Liver (tissue), 9 donors: ENCODE results near the gene DCDC2C. TPM values are rescaled to one million over a fixed set of nuclear protein-coding genes. Genes with fewer than 3 reads are reported as not detected.

Experiments
- DNase-seq: peaks from one replicate; pipeline ENCODE4 v3.0.0-alpha.2; 2017; ENCODE audit warnings: low spot score
- H3K27ac ChIP-seq, 2 donors: one replicate each; pipeline ENCODE4 v1.7.0; 2013; ENCODE audit warnings: inconsistent platforms in 2 of 2, low read length in 2 of 2, control low read depth in 1 of 2, low read depth in 1 of 2, mild to moderate bottlenecking in 1 of 2
- H3K27me3 ChIP-seq, 4 donors: one replicate each; pipeline versions ENCODE4 v1.6.1 to v1.7.0; 2013; ENCODE audit warnings: low read length in 3 of 4, inconsistent platforms in 1 of 4, mild to moderate bottlenecking in 1 of 4, moderate library complexity in 1 of 4; ENCODE audit not compliant: control insufficient read depth in 4 of 4, insufficient read depth in 4 of 4
- H3K36me3 ChIP-seq, 4 donors: one replicate each; pipeline versions ENCODE4 v1.6.1 to v1.7.0; 2013; ENCODE audit warnings: low read length in 3 of 4, mild to moderate bottlenecking in 3 of 4, low read depth in 1 of 4, moderate library complexity in 1 of 4; ENCODE audit not compliant: control insufficient read depth in 4 of 4, insufficient read depth in 3 of 4
- H3K4me1 ChIP-seq, 4 donors: one replicate each; pipeline versions ENCODE4 v1.6.1 to v1.7.0; 2013; ENCODE audit warnings: low read length in 3 of 4, mild to moderate bottlenecking in 3 of 4, moderate library complexity in 1 of 4; ENCODE audit not compliant: control insufficient read depth in 4 of 4, insufficient read depth in 4 of 4
- H3K4me3 ChIP-seq, 3 donors: one replicate each; pipeline versions ENCODE4 v1.6.1 to v1.7.0; 2013; ENCODE audit warnings: low read length in 3 of 3, control low read depth in 1 of 3, low read depth in 1 of 3, mild to moderate bottlenecking in 1 of 3
- H3K9ac ChIP-seq, 2 donors: one replicate each; pipeline ENCODE4 v1.7.0; 2013; ENCODE audit warnings: low read length in 2 of 2, mild to moderate bottlenecking in 2 of 2, moderate library complexity in 2 of 2, control low read depth in 1 of 2, low read depth in 1 of 2
- H3K9me3 ChIP-seq, 4 donors: one replicate each; pipeline versions ENCODE4 v1.6.1 to v1.7.0; 2013; ENCODE audit warnings: low read length in 3 of 4; ENCODE audit not compliant: control insufficient read depth in 4 of 4
- EGR1 ChIP-seq, 2 donors: IDR thresholded peaks; 2 replicates each; pipeline ENCODE4 v1.6.1; 2016 to 2018; ENCODE audit warnings: antibody characterized with exemption in 2 of 2, low read depth in 2 of 2
- FOXA1 ChIP-seq: IDR thresholded peaks from 2 replicates; pipeline ENCODE4 v1.6.1; 2016; ENCODE audit warnings: antibody characterized with exemption
- FOXA2 ChIP-seq: IDR thresholded peaks from 2 replicates; pipeline ENCODE4 v1.6.1; 2016; ENCODE audit warnings: antibody characterized with exemption
- GABPA ChIP-seq, 2 donors: IDR thresholded peaks in 1 of 2; conservative IDR thresholded peaks in 1 of 2; 2 replicates each; pipeline ENCODE4 v1.6.1; 2016; ENCODE audit warnings: antibody characterized with exemption in 2 of 2, mild to moderate bottlenecking in 1 of 2, moderate library complexity in 1 of 2
- HNF4A ChIP-seq, 2 donors: conservative IDR thresholded peaks; 2 replicates each; pipeline ENCODE4 v1.6.1; 2016; ENCODE audit warnings: antibody characterized with exemption in 2 of 2, mild to moderate bottlenecking in 2 of 2
- JUND ChIP-seq, 2 donors: IDR thresholded peaks; 2 replicates each; pipeline ENCODE4 v1.6.1; 2016; ENCODE audit warnings: antibody characterized with exemption in 2 of 2
- NR2F2 ChIP-seq: IDR thresholded peaks from 2 replicates; pipeline ENCODE4 v1.6.1; 2016; ENCODE audit warnings: antibody characterized with exemption
- RAD21 ChIP-seq, 2 donors: IDR thresholded peaks; 2 replicates each; pipeline ENCODE4 v1.6.1; 2016; ENCODE audit warnings: antibody characterized with exemption in 2 of 2, mild to moderate bottlenecking in 2 of 2
- RXRA ChIP-seq, 2 donors: IDR thresholded peaks; 2 replicates each; pipeline ENCODE4 v1.6.1; 2017 to 2018; ENCODE audit warnings: antibody characterized with exemption in 2 of 2, mild to moderate bottlenecking in 1 of 2
- SP1 ChIP-seq: IDR thresholded peaks from 2 replicates; pipeline ENCODE4 v1.6.1; 2018; ENCODE audit warnings: antibody characterized with exemption, mild to moderate bottlenecking
- TAF1 ChIP-seq: conservative IDR thresholded peaks from 2 replicates; pipeline ENCODE4 v1.6.1; 2016; ENCODE audit warnings: antibody characterized with exemption, mild to moderate bottlenecking
- YY1 ChIP-seq: IDR thresholded peaks from 2 replicates; pipeline ENCODE4 v1.6.1; 2016; ENCODE audit warnings: antibody characterized with exemption, mild to moderate bottlenecking
- WGBS: extraction: QIAGEN DNeasy Blood & Tissue Kit; methylation state at CpG from one replicate; pipeline ENCODE4 v1.1.7; 2013; 5-methylcytosine and 5-hydroxymethylcytosine counted together
- polyA plus RNA-seq, 2 donors: library from polyadenylated mRNA; stranded (reverse) in 1 of 2; unstranded in 1 of 2; fragments of 200-250 nt in 1 of 2; fragments of >200 nt in 1 of 2; fragmentation: Nextera tagmentation in 1 of 2; extraction: Ambion mirVana in 1 of 2; gene quantifications; one replicate each; pipeline versions ENCODE4 v1.2.1 to v1.2.3, GENCODE V29; 2013 to 2015
- total RNA-seq, 2 donors: library from RNA; depleted of rRNA; stranded (reverse); fragments of >200 nt; gene quantifications; one replicate each; pipeline ENCODE4 v1.2.3, GENCODE V29; 2014
- TF ChIP-seq, protein P1 (sequence below): IDR thresholded peaks from 2 replicates; pipeline ENCODE4 v1.6.1; 2016; ENCODE audit warnings: antibody characterized with exemption
- TF ChIP-seq, protein P2 (sequence below): IDR thresholded peaks from 2 replicates; pipeline ENCODE4 v1.6.1; 2016; ENCODE audit warnings: antibody characterized with exemption
- TF ChIP-seq, protein P3 (sequence below): fragments of 150-350 bp; IDR thresholded peaks from 2 replicates; pipeline ENCODE4 v1.5.1; 2017; ENCODE audit warnings: improper control_type of control experiment, low read depth, low read length; ENCODE audit not compliant: missing input control
- TF ChIP-seq, protein P4 (sequence below): IDR thresholded peaks from 2 replicates; pipeline ENCODE4 v1.6.1; 2016; ENCODE audit warnings: antibody characterized with exemption, mild to moderate bottlenecking
- TF ChIP-seq, protein P5 (sequence below): IDR thresholded peaks from 2 replicates; pipeline ENCODE4 v1.6.1; 2016; ENCODE audit warnings: antibody characterized with exemption
- donor health status: healthy.
- donor health status: healthy.
- donor health status: healthy.
- donor health status: healthy.
- donor health status: healthy.

The DCDC2C gene
- total and polyA plus RNA-seq, 4 donors: not detected

DNA sequence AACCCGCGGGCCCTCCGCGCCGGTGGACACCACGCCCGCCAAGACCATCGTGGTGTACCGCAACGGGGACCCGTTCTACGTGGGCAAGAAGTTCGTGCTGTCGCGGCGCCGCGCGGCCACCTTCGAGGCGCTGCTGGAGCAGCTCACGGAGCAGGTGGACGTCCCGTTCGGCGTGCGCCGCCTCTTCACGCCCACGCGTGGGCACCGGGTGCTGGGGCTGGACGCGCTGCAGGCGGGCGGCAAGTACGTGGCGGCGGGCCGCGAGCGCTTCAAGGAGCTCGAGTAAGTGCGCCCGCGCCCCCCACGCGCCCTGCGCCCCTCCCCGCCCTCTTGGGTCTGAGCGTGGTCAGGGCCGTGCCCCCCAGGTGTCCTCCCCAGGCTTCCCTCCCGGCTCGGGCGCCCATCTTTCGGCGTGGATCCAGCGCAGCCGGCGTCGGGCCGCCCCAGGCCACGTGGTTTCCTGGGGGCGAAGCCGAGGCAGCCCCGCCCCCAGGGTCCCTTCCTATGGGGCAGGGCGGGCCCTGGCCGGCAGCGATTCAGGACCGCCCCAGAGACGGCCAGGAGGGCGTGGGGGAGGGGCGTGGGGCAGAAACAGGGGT is 481 bp downstream of the DCDC2C start (continued):
- TF ChIP-seq, protein P1, sequence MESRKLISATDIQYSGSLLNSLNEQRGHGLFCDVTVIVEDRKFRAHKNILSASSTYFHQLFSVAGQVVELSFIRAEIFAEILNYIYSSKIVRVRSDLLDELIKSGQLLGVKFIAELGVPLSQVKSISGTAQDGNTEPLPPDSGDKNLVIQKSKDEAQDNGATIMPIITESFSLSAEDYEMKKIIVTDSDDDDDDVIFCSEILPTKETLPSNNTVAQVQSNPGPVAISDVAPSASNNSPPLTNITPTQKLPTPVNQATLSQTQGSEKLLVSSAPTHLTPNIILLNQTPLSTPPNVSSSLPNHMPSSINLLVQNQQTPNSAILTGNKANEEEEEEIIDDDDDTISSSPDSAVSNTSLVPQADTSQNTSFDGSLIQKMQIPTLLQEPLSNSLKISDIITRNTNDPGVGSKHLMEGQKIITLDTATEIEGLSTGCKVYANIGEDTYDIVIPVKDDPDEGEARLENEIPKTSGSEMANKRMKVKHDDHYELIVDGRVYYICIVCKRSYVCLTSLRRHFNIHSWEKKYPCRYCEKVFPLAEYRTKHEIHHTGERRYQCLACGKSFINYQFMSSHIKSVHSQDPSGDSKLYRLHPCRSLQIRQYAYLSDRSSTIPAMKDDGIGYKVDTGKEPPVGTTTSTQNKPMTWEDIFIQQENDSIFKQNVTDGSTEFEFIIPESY: no peak
- TF ChIP-seq, protein P2, sequence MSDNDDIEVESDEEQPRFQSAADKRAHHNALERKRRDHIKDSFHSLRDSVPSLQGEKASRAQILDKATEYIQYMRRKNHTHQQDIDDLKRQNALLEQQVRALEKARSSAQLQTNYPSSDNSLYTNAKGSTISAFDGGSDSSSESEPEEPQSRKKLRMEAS: no peak
- TF ChIP-seq SP1 (no peak), YY1 (no peak)

DNA sequence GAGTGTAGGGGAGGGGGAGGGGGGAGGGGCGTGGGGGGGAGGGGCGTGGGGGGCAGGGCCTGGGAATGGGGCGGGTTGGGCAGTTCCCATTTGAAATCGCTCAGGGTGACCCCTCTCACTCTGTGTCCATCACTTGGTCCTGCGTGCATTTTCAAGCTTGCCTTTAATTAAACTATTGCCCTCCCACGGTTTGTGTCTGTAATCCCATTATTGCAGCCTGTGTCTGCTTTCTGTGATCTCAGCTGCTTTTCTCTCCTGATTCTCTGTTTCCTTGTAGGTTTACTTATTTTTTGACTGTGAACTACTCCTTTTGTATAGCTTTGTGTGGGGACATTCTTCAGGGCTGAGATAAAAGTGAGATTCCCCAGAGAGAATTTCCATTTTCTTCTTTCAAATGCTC is 1.3 kb downstream of the DCDC2C start:
- Histone ChIP-seq H3K4me1 (peaks cover 0 to 6% (median 1%) of the 10 kb centered on the region in 4 donors), H3K9ac (no peak overlapping the region), H3K4me3 (no peak overlapping the region), H3K9me3 (no peaks in the 10 kb centered on the region), H3K27me3 (peaks cover 0 to 6% (median 2%) of the 10 kb centered on the region in 4 donors), H3K27ac (no peak overlapping the region), H3K36me3 (peaks cover 0 to 2% (median 0%) of the 10 kb centered on the region in 4 donors)
- no peak for DNase-seq
- 49% methylated on average over 4 of the region's 6 CpGs for WGBS
- TF ChIP-seq GABPA (IDR thresholded peaks at IDR 0.05 in 1 of 2, conservative IDR thresholded peaks at IDR 0.05 in 1 of 2) (no peak), FOXA2 (no peak), NR2F2 (no peak), HNF4A (conservative IDR thresholded peaks at IDR 0.05) (no peak), FOXA1 (no peak), JUND (IDR thresholded peaks at IDR 0.05) (no peak), RAD21 (IDR thresholded peaks at IDR 0.05) (no peak), RXRA (IDR thresholded peaks at IDR 0.05) (no peak), YY1 (no peak), SP1 (no peak), EGR1 (IDR thresholded peaks at IDR 0.05; ENCODE audit: low read depth in 2 of 2) (no peak), TAF1 (no peak)
- TF ChIP-seq, protein P3, sequence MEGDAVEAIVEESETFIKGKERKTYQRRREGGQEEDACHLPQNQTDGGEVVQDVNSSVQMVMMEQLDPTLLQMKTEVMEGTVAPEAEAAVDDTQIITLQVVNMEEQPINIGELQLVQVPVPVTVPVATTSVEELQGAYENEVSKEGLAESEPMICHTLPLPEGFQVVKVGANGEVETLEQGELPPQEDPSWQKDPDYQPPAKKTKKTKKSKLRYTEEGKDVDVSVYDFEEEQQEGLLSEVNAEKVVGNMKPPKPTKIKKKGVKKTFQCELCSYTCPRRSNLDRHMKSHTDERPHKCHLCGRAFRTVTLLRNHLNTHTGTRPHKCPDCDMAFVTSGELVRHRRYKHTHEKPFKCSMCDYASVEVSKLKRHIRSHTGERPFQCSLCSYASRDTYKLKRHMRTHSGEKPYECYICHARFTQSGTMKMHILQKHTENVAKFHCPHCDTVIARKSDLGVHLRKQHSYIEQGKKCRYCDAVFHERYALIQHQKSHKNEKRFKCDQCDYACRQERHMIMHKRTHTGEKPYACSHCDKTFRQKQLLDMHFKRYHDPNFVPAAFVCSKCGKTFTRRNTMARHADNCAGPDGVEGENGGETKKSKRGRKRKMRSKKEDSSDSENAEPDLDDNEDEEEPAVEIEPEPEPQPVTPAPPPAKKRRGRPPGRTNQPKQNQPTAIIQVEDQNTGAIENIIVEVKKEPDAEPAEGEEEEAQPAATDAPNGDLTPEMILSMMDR: no peak
- TF ChIP-seq, protein P1: no peak
- TF ChIP-seq, protein P4, sequence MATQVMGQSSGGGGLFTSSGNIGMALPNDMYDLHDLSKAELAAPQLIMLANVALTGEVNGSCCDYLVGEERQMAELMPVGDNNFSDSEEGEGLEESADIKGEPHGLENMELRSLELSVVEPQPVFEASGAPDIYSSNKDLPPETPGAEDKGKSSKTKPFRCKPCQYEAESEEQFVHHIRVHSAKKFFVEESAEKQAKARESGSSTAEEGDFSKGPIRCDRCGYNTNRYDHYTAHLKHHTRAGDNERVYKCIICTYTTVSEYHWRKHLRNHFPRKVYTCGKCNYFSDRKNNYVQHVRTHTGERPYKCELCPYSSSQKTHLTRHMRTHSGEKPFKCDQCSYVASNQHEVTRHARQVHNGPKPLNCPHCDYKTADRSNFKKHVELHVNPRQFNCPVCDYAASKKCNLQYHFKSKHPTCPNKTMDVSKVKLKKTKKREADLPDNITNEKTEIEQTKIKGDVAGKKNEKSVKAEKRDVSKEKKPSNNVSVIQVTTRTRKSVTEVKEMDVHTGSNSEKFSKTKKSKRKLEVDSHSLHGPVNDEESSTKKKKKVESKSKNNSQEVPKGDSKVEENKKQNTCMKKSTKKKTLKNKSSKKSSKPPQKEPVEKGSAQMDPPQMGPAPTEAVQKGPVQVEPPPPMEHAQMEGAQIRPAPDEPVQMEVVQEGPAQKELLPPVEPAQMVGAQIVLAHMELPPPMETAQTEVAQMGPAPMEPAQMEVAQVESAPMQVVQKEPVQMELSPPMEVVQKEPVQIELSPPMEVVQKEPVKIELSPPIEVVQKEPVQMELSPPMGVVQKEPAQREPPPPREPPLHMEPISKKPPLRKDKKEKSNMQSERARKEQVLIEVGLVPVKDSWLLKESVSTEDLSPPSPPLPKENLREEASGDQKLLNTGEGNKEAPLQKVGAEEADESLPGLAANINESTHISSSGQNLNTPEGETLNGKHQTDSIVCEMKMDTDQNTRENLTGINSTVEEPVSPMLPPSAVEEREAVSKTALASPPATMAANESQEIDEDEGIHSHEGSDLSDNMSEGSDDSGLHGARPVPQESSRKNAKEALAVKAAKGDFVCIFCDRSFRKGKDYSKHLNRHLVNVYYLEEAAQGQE: no peak
- TF ChIP-seq, protein P2: no peak
- TF ChIP-seq, protein P5, sequence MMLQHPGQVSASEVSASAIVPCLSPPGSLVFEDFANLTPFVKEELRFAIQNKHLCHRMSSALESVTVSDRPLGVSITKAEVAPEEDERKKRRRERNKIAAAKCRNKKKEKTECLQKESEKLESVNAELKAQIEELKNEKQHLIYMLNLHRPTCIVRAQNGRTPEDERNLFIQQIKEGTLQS: no peak
